HCT116 (cell line): ENCODE measurements around the gene IMMP2L. TPM values are rescaled to one million over a fixed set of nuclear protein-coding genes. Genes with fewer than 3 reads are reported as not detected.

Experiments
- ATAC-seq: fragments of 200-7000 bp; cut with Tn5 transposase; 2 replicates; pipeline ENCODE4 v1.9.1; 2020; ENCODE audit warnings: mild to moderate bottlenecking, moderate library complexity
- BruUV-seq: library from RNA; stranded (reverse); fragments of 400-500 nt; replicated peaks from 2 replicates; lab custom pipeline; 2021; lab: Mats Ljungman, UMichigan
- CTCF ChIA-PET: fragments of 300-600 bp; sonication (Branson Sonifier 250); formaldehyde crosslinking; loops from one replicate; lab custom pipeline; 2021; ENCODE audit warnings: antibody characterized with exemption; lab: Charles Lee
- POLR2A ChIA-PET: fragments of 300-600, 350-600 bp; sonication (Branson Sonifier 250); formaldehyde crosslinking; loops from one replicate; lab custom pipeline; 2021; ENCODE audit warnings: antibody characterized with exemption; lab: Charles Lee
- RAD21 ChIA-PET, 2 experiments: fragments of 300-600 bp; sonication (Branson Sonifier 250); formaldehyde crosslinking; loops; one replicate each; lab custom pipeline; 2023; ENCODE audit warnings: low total read pairs in 2 of 2; ENCODE audit not compliant: uncharacterized antibody in 2 of 2, unreplicated experiment in 2 of 2, low non-redundant PET in 1 of 2; lab: Charles Lee
- DNase-seq: peaks from one replicate; pipeline ENCODE4 v3.0.0-alpha.2; 2010; ENCODE audit warnings: low read depth, low spot score
- H2AFZ ChIP-seq: fragments of 200-600 bp; shearing (Covaris generic), sonication (generic); 2 replicates; pipeline ENCODE4 v1.6.1; 2017; ENCODE audit warnings: low read depth, mixed run types, mixed read lengths, antibody characterized with exemption, low read length; ENCODE audit not compliant: poor library complexity, severe bottlenecking
- H3K27ac ChIP-seq: 2 replicates; pipeline ENCODE4 v1.5.1; 2012; ENCODE audit warnings: low read depth, low read length
- H3K27me3 ChIP-seq: fragments of 200-600 bp; sonication (generic); 2 replicates; pipeline ENCODE4 v1.6.1; 2016; ENCODE audit warnings: mixed run types, low read length, mixed read lengths; ENCODE audit not compliant: insufficient read depth
- H3K36me3 ChIP-seq, 2 experiments: fragments of 200-500 bp in 1 of 2; fragments of 200-600 bp in 1 of 2; sonication (Bioruptor generic) in 1 of 2; sonication (generic) in 1 of 2; 2 replicates each; pipeline versions ENCODE4 v1.5.1 to v1.6.1; 2014 to 2016; ENCODE audit warnings: low read length in 2 of 2, inconsistent platforms in 1 of 2, mixed read lengths in 1 of 2, mixed run types in 1 of 2; ENCODE audit not compliant: insufficient read depth in 2 of 2, control insufficient read depth in 1 of 2
- H3K4me1 ChIP-seq, 2 experiments: fragments of 200-600 bp in 1 of 2; sonication (generic) in 1 of 2; 2 replicates each; pipeline versions ENCODE4 v1.5.1 to v1.6.1; 2012 to 2017; ENCODE audit warnings: low read length in 2 of 2, inconsistent platforms in 1 of 2, mild to moderate bottlenecking in 1 of 2, mixed read lengths in 1 of 2, mixed run types in 1 of 2, moderate library complexity in 1 of 2; ENCODE audit not compliant: insufficient read depth in 2 of 2, control insufficient read depth in 1 of 2
- H3K4me2 ChIP-seq: fragments of 200-600 bp; sonication (generic); 2 replicates; pipeline ENCODE4 v1.6.1; 2017; ENCODE audit warnings: mixed run types, low read length, mixed read lengths
- H3K4me3 ChIP-seq, 2 experiments: fragments of 200-600 bp in 1 of 2; sonication (generic) in 1 of 2; replicated peaks in 1 of 2; 2 replicates each; pipeline ENCODE4 v1.5.1; 2011 to 2016; ENCODE audit warnings: low read length in 2 of 2, control low read depth in 1 of 2, low read depth in 1 of 2, mild to moderate bottlenecking in 1 of 2, mixed read lengths in 1 of 2, mixed run types in 1 of 2
- H3K79me2 ChIP-seq: fragments of 200-600 bp; sonication (generic); 2 replicates; pipeline ENCODE4 v1.6.1; 2017; ENCODE audit warnings: mild to moderate bottlenecking, mixed run types, low read length, moderate library complexity, mixed read lengths; ENCODE audit not compliant: insufficient read depth
- H3K9ac ChIP-seq: fragments of 200-600 bp; sonication (generic); 2 replicates; pipeline ENCODE4 v1.6.1; 2016; ENCODE audit warnings: low read length, mixed read lengths
- H3K9me2 ChIP-seq: fragments of 200-600 bp; sonication (generic), shearing (Covaris generic); 2 replicates; pipeline ENCODE4 v1.6.1; 2017; ENCODE audit warnings: mixed run types, mild to moderate bottlenecking, moderate library complexity; ENCODE audit not compliant: insufficient read depth
- H3K9me3 ChIP-seq, 2 experiments: fragments of 200-500 bp in 1 of 2; fragments of 200-600 bp in 1 of 2; sonication (Bioruptor generic) in 1 of 2; sonication (generic) in 1 of 2; 2 replicates each; pipeline ENCODE4 v1.6.1; 2014 to 2017; ENCODE audit warnings: low read length in 2 of 2, mixed read lengths in 2 of 2, inconsistent platforms in 1 of 2, low read depth in 1 of 2, mild to moderate bottlenecking in 1 of 2, mixed run types in 1 of 2, moderate library complexity in 1 of 2; ENCODE audit not compliant: control insufficient read depth in 1 of 2, insufficient read depth in 1 of 2
- H4K20me1 ChIP-seq: fragments of 200-600 bp; sonication (generic), shearing (Covaris generic); 2 replicates; pipeline ENCODE4 v1.6.1; 2017; ENCODE audit warnings: mixed run types, mild to moderate bottlenecking, moderate library complexity; ENCODE audit not compliant: insufficient read depth
- ATF3 ChIP-seq: IDR thresholded peaks from 2 replicates; pipeline ENCODE4 v1.6.1; 2012
- CEBPB ChIP-seq: IDR thresholded peaks from 2 replicates; pipeline ENCODE4 v1.6.1; 2012; ENCODE audit warnings: low read depth
- CTCF ChIP-seq, 3 experiments: fragments of 200-600 bp in 1 of 3; sonication (generic) in 1 of 3; IDR thresholded peaks in 2 of 3; conservative IDR thresholded peaks in 1 of 3; 2 replicates each; pipeline ENCODE4 v1.5.1; 2012 to 2017; ENCODE audit warnings: low read depth in 2 of 3, low read length in 2 of 3, antibody characterized with exemption in 1 of 3, borderline replicate concordance in 1 of 3, control low read depth in 1 of 3, mild to moderate bottlenecking in 1 of 3, mixed read lengths in 1 of 3, mixed run types in 1 of 3, moderate library complexity in 1 of 3; ENCODE audit not compliant: insufficient read depth in 1 of 3
- EZH2 ChIP-seq: fragments of 200-600 bp; sonication (generic); IDR thresholded peaks from 2 replicates; pipeline ENCODE4 v1.6.1; 2017; ENCODE audit warnings: antibody characterized with exemption, mixed run types
- EZH2phosphoT487 ChIP-seq: fragments of 200-600 bp; IDR thresholded peaks from 2 replicates; pipeline ENCODE4 v1.6.1; 2018; ENCODE audit warnings: antibody characterized with exemption, borderline replicate concordance
- FOSL1 ChIP-seq: IDR thresholded peaks from 2 replicates; pipeline ENCODE4 v1.6.1; 2012; ENCODE audit warnings: low read depth
- JUND ChIP-seq: IDR thresholded peaks from 2 replicates; pipeline ENCODE4 v1.6.1; 2012
- MAX ChIP-seq: IDR thresholded peaks from 2 replicates; pipeline ENCODE4 v1.6.1; 2012
- POLR2A ChIP-seq: IDR thresholded peaks from 2 replicates; pipeline ENCODE4 v1.7.0; 2011; ENCODE audit warnings: borderline replicate concordance; ENCODE audit not compliant: insufficient read depth, insufficient read length; ENCODE audit errors: extremely low read depth
- SIN3A ChIP-seq: IDR thresholded peaks from 2 replicates; pipeline ENCODE4 v1.6.1; 2012; ENCODE audit warnings: low read depth
- SP1 ChIP-seq: IDR thresholded peaks from 2 replicates; pipeline ENCODE4 v1.6.1; 2012; ENCODE audit warnings: low read depth
- YY1 ChIP-seq: IDR thresholded peaks from 2 replicates; pipeline ENCODE4 v1.6.1; 2011; ENCODE audit warnings: low read length, low read depth, moderate library complexity, mild to moderate bottlenecking; ENCODE audit not compliant: insufficient replicate concordance; ENCODE audit errors: extremely low read depth
- ZBTB33 ChIP-seq: IDR thresholded peaks from 2 replicates; pipeline ENCODE4 v1.6.1; 2011; ENCODE audit warnings: mild to moderate bottlenecking, low read length, moderate library complexity; ENCODE audit not compliant: insufficient replicate concordance; ENCODE audit errors: extremely low read depth
- ZNF274 ChIP-seq: fragments of 200-500 bp; sonication (Bioruptor generic); IDR thresholded peaks from 2 replicates; pipeline ENCODE4 v1.6.1; 2014; ENCODE audit warnings: mild to moderate bottlenecking, low read depth, low read length, inconsistent platforms
- intact Hi-C: fragments of 100-400 bp; cut with micrococcal nuclease; formaldehyde crosslinking; loops from 2 replicates; pipeline ENCODE4 v1.10.0; 2022
- total RNA-seq: library from RNA; stranded (reverse); gene quantifications from one replicate; pipeline ENCODE4 v1.2.1, GENCODE V29; 2021; ENCODE audit not compliant: unreplicated experiment

Gene IMMP2L
- total RNA-seq, 1 experiment from 2014 or later = 21.1 TPM

- DNase-seq (no peak), ATAC-seq (no peak)
- no peak overlapping the region for H3K27ac ChIP-seq
- no peaks in the 10 kb centered on the region for H3K9me3 ChIP-seq
- no peaks in the 10 kb centered on the region for H3K27me3 ChIP-seq
- RAD21 ChIA-PET = no interaction called here
- CTCF ChIA-PET = no interaction called here
- no peaks in the 10 kb centered on the region for H3K9me2 ChIP-seq
- no peak overlapping the region for H2AFZ ChIP-seq
- no peak for TF ChIP-seq EZH2
- no peak for TF ChIP-seq ATF3
- TF ChIP-seq SIN3A = no peak
- no peak for TF ChIP-seq JUND
- BruUV-seq = no TSS peak
- intact Hi-C loops = no loop called here
- H3K36me3 ChIP-seq = no peaks in the 10 kb centered on the region
- H3K9ac ChIP-seq = no peak overlapping the region
- no peak overlapping the region for H3K4me2 ChIP-seq
- no peak overlapping the region for H3K4me3 ChIP-seq
- POLR2A ChIA-PET = no interaction called here
- H3K79me2 ChIP-seq = no peaks in the 10 kb centered on the region
- H4K20me1 ChIP-seq = no peaks in the 10 kb centered on the region
- no peaks in the 10 kb centered on the region for H3K4me1 ChIP-seq
Measured at GRCh38 chr7:110779339-110779738, 783.0 kb downstream of the IMMP2L start.

GRCh38 chr7:110775046-110775445, 787.2 kb downstream of the IMMP2L start:
- CTCF ChIA-PET = no interaction called here
- Histone ChIP-seq H3K9me3 (no peaks in the 10 kb centered on the region), H3K79me2 (no peaks in the 10 kb centered on the region), H3K4me3 (no peak overlapping the region), H3K9me2 (no peaks in the 10 kb centered on the region), H3K9ac (no peak overlapping the region), H3K27ac (no peak overlapping the region), H3K4me2 (no peak overlapping the region), H2AFZ (no peak overlapping the region), H3K27me3 (no peaks in the 10 kb centered on the region), H3K4me1 (no peaks in the 10 kb centered on the region), H4K20me1 (no peaks in the 10 kb centered on the region), H3K36me3 (no peaks in the 10 kb centered on the region)
- DNase-seq (no peak), ATAC-seq (no peak)
- RAD21 ChIA-PET = no interaction called here
- no peak for TF ChIP-seq JUND
- no peak for TF ChIP-seq POLR2A
- TF ChIP-seq CEBPB = no peak
- no peak for TF ChIP-seq ZNF274
- no peak for TF ChIP-seq FOSL1
- TF ChIP-seq ZBTB33 = no peak
- no peak for TF ChIP-seq SP1
- TF ChIP-seq CTCF (IDR thresholded peaks at IDR 0.05 in 2 of 3, conservative IDR thresholded peaks at IDR 0.05 in 1 of 3; ENCODE audit: borderline replicate concordance in 1 of 3, insufficient read depth in 1 of 3, low read depth in 2 of 3, low read length in 2 of 3) = no peak
- no peak for TF ChIP-seq EZH2phosphoT487
- no peak for TF ChIP-seq MAX
- TF ChIP-seq YY1 = no peak
- POLR2A ChIA-PET = no interaction called here
- no TSS peak for BruUV-seq
- intact Hi-C loops = no loop called here
